SK-N-SH treated with all-trans-retinoic acid at 6 μM for 48 hours (cell line): ENCODE results near the gene UNKL.

Experiments used
- ARNTL ChIP-seq: fragments of 450-650 bp; formaldehyde crosslinking; IDR thresholded peaks from 2 replicates; pipeline ENCODE4 v1.5.0; 2020; ENCODE audit warnings: low read depth, mild to moderate bottlenecking, moderate library complexity, borderline replicate concordance
- CREB5 ChIP-seq: fragments of 250-450 bp; sonication (Bioruptor Pico); IDR thresholded peaks from 2 replicates; pipeline ENCODE4 v1.5.1; 2020; ENCODE audit warnings: low read depth, mild to moderate bottlenecking, moderate library complexity
- CSDC2 ChIP-seq: fragments of 250-450 bp; sonication (Bioruptor Pico); IDR thresholded peaks from 2 replicates; pipeline ENCODE4 v1.5.0; 2020; ENCODE audit warnings: mild to moderate bottlenecking, moderate library complexity
- CSRNP3 ChIP-seq: fragments of 250-450 bp; sonication (Bioruptor Pico); IDR thresholded peaks from 2 replicates; pipeline ENCODE4 v1.5.1; 2021; ENCODE audit warnings: mild to moderate bottlenecking, moderate library complexity
- PATZ1 ChIP-seq: fragments of 250-450 bp; sonication (Bioruptor Pico); IDR thresholded peaks from 2 replicates; pipeline ENCODE4 v1.8.0; 2020; ENCODE audit warnings: mild to moderate bottlenecking, moderate library complexity, borderline replicate concordance
- TCF4 ChIP-seq: fragments of 250-450 bp; sonication (Bioruptor Pico); IDR thresholded peaks from 2 replicates; pipeline ENCODE4 v1.8.0; 2021; ENCODE audit warnings: mild to moderate bottlenecking, moderate library complexity, borderline replicate concordance
- TSHZ2 ChIP-seq: fragments of 250-450 bp; sonication (Bioruptor Pico); IDR thresholded peaks from 2 replicates; pipeline ENCODE4 v1.5.0; 2020; ENCODE audit warnings: mild to moderate bottlenecking, moderate library complexity

GRCh38 chr16:1416521-1416941 is 2.0 kb upstream of the UNKL start:
- TF ChIP-seq TSHZ2 (CRISPR knock-in tag) (no peak), TCF4 (CRISPR knock-in tag) (no peak), CSDC2 (CRISPR knock-in tag) (no peak), CSRNP3 (CRISPR knock-in tag) (no peak), PATZ1 (no peak), ARNTL (CRISPR knock-in tag) (no peak), CREB5 (CRISPR knock-in tag) (no peak)
